Cardiac muscle cell (in vitro differentiated cells and primary cell): Measurements from ENCODE around the gene ARHGEF17. TPM values are rescaled to one million over a fixed set of nuclear protein-coding genes. Genes with fewer than 3 reads are reported as not detected.

ENCODE experiments used
- DNase-seq, 2 donors: peaks; one replicate each; pipeline versions ENCODE4 v3.0.0 to v3.0.0-alpha.2; 2010 to 2017; ENCODE audit warnings: low read depth in 1 of 2, low spot score in 1 of 2
- H3K27ac ChIP-seq: fragments of 200-600 bp; sonication (generic); 2 replicates; pipeline ENCODE4 v1.5.1; 2016
- H3K27me3 ChIP-seq: fragments of 200-600 bp; sonication (generic); 2 replicates; pipeline ENCODE4 v1.6.0; 2016; ENCODE audit warnings: control low read depth
- H3K36me3 ChIP-seq: fragments of 200-600 bp; sonication (generic); 2 replicates; pipeline ENCODE4 v1.5.1; 2016; ENCODE audit warnings: control low read depth
- H3K4me1 ChIP-seq: fragments of 200-600 bp; sonication (generic); 2 replicates; pipeline ENCODE4 v1.8.1; 2017; ENCODE audit warnings: low read depth, mild to moderate bottlenecking, mixed run types
- H3K4me3 ChIP-seq: fragments of 200-600 bp; sonication (generic); 2 replicates; pipeline ENCODE4 v1.5.1; 2016; ENCODE audit warnings: mild to moderate bottlenecking
- H3K9me3 ChIP-seq: fragments of 200-600 bp; sonication (generic); 2 replicates; pipeline ENCODE4 v1.5.1; 2017; ENCODE audit warnings: low read depth, mild to moderate bottlenecking, control low read depth
- CTCF ChIP-seq: IDR thresholded peaks from 2 replicates; pipeline ENCODE4 v1.5.1; 2012; ENCODE audit warnings: low read depth, mild to moderate bottlenecking, low read length
- polyA plus RNA-seq: library from polyadenylated mRNA; unstranded; fragments of >200 nt; fragmentation: Nextera tagmentation; extraction: Ambion mirVana; gene quantifications from 2 replicates; pipeline ENCODE4 v1.2.1, GENCODE V29; 2016
- total RNA-seq: library from RNA; depleted of rRNA; stranded (reverse); fragments of >200 nt; gene quantifications from 2 replicates; pipeline ENCODE4 v1.2.3, GENCODE V29; 2016

The ARHGEF17 gene, protein sequence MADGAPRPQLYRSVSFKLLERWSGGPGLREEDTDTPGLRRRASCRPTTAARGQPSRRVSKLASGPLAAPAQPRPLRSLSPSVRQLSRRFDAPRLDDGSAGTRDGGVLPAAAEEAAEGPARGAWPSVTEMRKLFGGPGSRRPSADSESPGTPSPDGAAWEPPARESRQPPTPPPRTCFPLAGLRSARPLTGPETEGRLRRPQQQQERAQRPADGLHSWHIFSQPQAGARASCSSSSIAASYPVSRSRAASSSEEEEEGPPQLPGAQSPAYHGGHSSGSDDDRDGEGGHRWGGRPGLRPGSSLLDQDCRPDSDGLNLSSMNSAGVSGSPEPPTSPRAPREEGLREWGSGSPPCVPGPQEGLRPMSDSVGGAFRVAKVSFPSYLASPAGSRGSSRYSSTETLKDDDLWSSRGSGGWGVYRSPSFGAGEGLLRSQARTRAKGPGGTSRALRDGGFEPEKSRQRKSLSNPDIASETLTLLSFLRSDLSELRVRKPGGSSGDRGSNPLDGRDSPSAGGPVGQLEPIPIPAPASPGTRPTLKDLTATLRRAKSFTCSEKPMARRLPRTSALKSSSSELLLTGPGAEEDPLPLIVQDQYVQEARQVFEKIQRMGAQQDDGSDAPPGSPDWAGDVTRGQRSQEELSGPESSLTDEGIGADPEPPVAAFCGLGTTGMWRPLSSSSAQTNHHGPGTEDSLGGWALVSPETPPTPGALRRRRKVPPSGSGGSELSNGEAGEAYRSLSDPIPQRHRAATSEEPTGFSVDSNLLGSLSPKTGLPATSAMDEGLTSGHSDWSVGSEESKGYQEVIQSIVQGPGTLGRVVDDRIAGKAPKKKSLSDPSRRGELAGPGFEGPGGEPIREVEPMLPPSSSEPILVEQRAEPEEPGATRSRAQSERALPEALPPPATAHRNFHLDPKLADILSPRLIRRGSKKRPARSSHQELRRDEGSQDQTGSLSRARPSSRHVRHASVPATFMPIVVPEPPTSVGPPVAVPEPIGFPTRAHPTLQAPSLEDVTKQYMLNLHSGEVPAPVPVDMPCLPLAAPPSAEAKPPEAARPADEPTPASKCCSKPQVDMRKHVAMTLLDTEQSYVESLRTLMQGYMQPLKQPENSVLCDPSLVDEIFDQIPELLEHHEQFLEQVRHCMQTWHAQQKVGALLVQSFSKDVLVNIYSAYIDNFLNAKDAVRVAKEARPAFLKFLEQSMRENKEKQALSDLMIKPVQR (N-terminal part only)
- total RNA-seq (37.2 and 60.3 TPM in 2 replicates), polyA plus RNA-seq (26.5 and 33.5 TPM in 2 replicates)

DNA sequence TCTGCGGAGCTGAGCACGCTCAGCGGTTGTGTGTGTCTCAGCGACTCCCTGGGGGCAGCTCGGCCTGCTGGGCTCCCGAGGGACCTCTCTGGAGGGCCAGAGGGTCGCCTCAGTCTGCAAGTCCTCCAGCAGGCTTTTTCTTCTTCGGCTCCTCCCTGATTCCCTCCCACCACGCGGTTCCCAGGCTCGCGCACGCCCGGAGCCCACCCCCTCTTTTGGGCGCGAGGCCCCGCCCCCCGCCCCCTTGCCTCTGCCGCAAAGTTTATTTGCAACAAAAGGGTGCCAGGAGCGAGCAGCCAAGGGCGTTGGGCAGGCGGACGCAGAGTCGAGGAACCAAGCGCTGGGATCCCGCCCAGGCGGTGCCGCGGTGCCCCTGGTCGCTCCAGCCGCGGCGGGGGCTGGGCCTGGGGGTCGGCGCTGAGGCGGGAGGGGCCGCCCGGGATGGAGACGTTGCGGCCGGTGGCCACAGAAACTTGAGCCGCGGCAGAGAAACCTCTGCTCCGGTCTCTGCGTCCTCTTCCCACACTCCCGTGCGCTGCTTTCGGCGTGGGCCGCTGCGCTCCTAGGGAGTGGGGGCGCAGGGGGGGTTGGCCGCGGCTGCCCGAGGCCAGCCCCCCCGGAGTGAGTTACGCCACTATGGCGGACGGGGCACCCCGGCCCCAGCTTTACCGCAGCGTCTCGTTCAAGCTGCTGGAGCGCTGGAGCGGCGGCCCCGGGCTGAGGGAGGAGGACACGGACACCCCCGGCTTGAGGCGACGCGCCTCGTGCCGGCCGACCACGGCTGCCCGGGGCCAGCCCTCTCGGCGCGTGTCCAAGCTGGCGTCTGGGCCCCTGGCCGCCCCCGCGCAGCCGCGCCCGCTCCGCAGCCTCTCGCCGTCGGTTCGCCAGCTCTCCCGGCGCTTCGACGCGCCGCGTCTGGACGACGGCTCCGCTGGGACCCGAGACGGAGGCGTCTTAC lies at the start of gene ARHGEF17:
ARHGEF17 (plus strand) TSS at position 274 of the 958 bp plus-strand sequence; CDS start at position 637, 363 bp downstream.
- Histone ChIP-seq H3K4me1 (peaks cover 26% of the 10 kb centered on the region), H3K36me3 (peaks cover 5% of the 10 kb centered on the region), H3K9me3 (no peaks in the 10 kb centered on the region), H3K4me3 (peak within 1 kb of the TSS; percentile 74), H3K27ac (peak within 1 kb of the TSS; percentile 100), H3K27me3 (no peaks in the 10 kb centered on the region)
- TF ChIP-seq CTCF, result no peak
- DNase-seq, result peak; percentile 88

DNA sequence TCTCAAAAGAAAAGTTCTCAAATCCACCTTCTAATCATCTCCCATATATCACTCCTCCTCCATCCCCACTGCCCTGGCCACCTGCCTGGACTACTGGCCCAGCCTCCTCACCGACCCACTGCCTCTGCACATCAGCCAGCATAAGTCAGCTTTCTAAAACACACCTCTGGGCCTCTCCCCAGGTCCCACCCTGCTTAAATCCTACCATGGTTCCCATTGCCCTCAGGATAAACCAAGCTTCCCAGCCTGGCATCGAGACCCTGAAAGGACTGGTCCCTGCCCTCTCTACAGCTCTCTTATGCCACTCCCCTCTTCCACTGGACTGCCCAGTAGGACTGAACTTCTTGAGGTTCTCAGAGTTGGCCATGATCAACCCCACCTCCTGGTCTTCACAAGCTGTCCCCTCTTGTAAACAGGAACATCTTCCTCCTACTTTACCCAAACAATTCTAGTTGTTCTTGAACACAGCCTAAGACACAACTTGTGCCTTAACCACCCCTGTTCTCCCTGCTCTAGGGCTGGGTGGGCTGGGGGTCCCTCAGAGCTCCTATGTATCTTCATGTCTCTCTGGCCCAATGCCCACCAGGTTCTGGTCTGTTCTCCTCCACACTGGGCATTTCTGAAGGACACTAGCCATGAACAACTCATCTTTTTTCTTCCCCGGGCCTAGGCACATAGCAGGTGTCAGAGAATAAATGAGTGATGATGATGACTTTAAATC lies 48.5 kb upstream of the ARHGEF17 start:
- H3K27ac ChIP-seq, result no peak overlapping the region
- H3K36me3 ChIP-seq, result no peaks in the 10 kb centered on the region
- H3K27me3 ChIP-seq, result peaks cover 18% of the 10 kb centered on the region
- H3K4me3 ChIP-seq, result no peak overlapping the region
- peaks cover 5% of the 10 kb centered on the region for H3K4me1 ChIP-seq
- DNase-seq, result no peak
- no peak for TF ChIP-seq CTCF
- no peaks in the 10 kb centered on the region for H3K9me3 ChIP-seq

DNA sequence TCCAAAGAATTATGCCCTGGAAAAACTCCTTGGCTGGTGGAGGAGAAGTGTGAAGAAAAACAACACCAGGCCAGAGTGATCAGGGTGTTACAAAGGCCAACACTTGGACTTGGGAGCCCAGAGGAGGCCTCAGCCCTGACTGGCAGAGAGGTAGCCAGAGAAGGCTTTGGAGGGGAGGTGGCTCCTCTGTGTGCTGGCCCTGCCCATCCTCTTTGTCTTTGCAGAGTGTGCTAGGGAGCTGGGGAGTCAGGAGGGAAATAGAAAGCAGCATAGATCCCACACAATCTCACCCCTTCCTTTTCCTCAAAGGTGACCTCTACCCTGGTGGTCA lies 48.0 kb upstream of the ARHGEF17 start:
- H3K4me3 ChIP-seq, result no peak overlapping the region
- no peaks in the 10 kb centered on the region for H3K36me3 ChIP-seq
- H3K4me1 ChIP-seq, result peaks cover 5% of the 10 kb centered on the region
- H3K27ac ChIP-seq, result no peak overlapping the region
- no peak for DNase-seq
- peaks cover 23% of the 10 kb centered on the region for H3K27me3 ChIP-seq
- no peak for TF ChIP-seq CTCF
- no peaks in the 10 kb centered on the region for H3K9me3 ChIP-seq

GRCh38 chr11:73262851-73263495 lies 45.1 kb upstream of the ARHGEF17 start:
- peak in 1 of 2 donors; percentile 38 for DNase-seq
- no peak for TF ChIP-seq CTCF

More at GRCh38 chr11:73262851-73263495, 45.1 kb upstream of the ARHGEF17 start:
- H3K4me3 ChIP-seq, result no peak overlapping the region
- peaks cover 29% of the 10 kb centered on the region for H3K27me3 ChIP-seq
- no peaks in the 10 kb centered on the region for H3K36me3 ChIP-seq
- H3K27ac ChIP-seq, result no peak overlapping the region
- no peaks in the 10 kb centered on the region for H3K9me3 ChIP-seq
- H3K4me1 ChIP-seq, result peaks cover 17% of the 10 kb centered on the region
